ENCODE measurements around the gene PTPRU. TPM values are rescaled to one million over a fixed set of nuclear protein-coding genes. Genes with fewer than 3 reads are reported as not detected.

PTPRU gene
- polyA plus RNA-seq, 2 of the 4 experiments (the other 2 are of a cell fraction): 5.7 to 6.1 TPM

DNA sequence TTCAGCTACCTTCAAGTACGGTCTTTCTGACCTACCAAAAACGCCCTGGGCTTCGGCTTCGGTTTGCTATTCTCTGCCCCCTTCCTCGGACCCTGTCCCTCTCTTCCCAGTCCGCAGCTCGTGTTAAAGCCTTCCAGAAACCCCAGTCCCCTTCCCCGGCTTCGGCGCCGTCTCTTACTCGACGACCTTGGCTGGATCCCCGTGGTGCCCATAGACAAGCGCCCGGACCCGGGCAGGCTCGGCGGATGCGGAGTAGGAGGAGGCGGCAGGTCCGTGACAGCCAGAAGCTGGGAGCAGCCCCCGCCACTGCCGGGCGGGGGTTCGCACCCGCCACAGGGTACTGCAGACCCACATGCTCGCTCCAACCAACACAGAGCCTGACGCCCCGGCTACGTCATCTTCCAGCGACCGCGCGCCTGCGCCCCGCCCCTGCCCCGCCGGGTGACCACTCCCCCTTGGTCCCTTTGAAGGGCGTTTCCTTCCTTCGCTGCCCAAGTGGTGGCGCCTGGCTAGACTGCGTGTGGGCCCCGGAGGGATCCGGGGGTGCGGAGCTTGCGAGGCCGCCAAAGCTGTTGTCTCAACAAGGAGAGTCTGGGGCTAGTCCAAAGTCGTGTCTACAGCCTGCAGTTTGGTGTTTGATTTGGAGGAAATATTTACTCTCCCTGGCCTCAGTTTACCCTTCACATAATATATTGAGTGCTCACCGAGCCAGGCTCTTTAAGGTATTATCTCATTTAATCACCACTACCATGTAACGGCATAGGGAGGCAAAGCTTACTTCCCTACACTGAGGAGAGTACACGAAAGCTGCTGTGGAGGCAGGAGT lies 5.6 kb upstream of the PTPRU start, which contains the start of gene MECR:
Gene MECR (minus strand): TSS at position 382 of the 826 bp plus-strand sequence. CDS start 28 bp downstream, at position 354.
- Histone ChIP-seq H3K9me3 (no peaks in the 10 kb centered on the region), H3K4me2 (peak within 1 kb of the TSS; percentile 87), H3K4me1 (peaks cover 10% of the 10 kb centered on the region; the same call in 2 of the 3 replicates), H3K4me3 (peak within 1 kb of the TSS; percentile 87), H3K27ac (peak within 1 kb of the TSS; percentile 82 to 95)
- peak; percentile 80 to 91 for DNase-seq (ENCODE audit: low read depth in 1 of 2, low spot score in 1 of 2)
- FAIRE-seq: no peak
- ChIA-PET CTCF (interaction anchor here (0.8 to 1.6 kb wide), 3 partner anchors 9 to 1150 kb away, joined by 3 to 5 read pairs (median 5); no protein-coding TSS in a partner anchor), POLR2A (interaction anchor here (0.5 to 1.6 kb wide), 3 partner anchors 9 to 57 kb away, joined by 3 to 5 read pairs (median 4); no protein-coding TSS in a partner anchor)
- TF ChIP-seq JUNB (IDR thresholded peaks at IDR 0.05): no peak
- TF ChIP-seq ZSCAN20 (CRISPR knock-in tag; IDR thresholded peaks at IDR 0.05): no peak
- TF ChIP-seq PHF8 (IDR thresholded peaks at IDR 0.05; ENCODE audit: borderline replicate concordance, low read depth): peak; percentile 77; the same call in 1 of the 2 replicates
- TF ChIP-seq, protein P1, sequence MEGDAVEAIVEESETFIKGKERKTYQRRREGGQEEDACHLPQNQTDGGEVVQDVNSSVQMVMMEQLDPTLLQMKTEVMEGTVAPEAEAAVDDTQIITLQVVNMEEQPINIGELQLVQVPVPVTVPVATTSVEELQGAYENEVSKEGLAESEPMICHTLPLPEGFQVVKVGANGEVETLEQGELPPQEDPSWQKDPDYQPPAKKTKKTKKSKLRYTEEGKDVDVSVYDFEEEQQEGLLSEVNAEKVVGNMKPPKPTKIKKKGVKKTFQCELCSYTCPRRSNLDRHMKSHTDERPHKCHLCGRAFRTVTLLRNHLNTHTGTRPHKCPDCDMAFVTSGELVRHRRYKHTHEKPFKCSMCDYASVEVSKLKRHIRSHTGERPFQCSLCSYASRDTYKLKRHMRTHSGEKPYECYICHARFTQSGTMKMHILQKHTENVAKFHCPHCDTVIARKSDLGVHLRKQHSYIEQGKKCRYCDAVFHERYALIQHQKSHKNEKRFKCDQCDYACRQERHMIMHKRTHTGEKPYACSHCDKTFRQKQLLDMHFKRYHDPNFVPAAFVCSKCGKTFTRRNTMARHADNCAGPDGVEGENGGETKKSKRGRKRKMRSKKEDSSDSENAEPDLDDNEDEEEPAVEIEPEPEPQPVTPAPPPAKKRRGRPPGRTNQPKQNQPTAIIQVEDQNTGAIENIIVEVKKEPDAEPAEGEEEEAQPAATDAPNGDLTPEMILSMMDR (IDR thresholded peaks at IDR 0.05): 0 out of 3 replicates have a peak, but pooled peaks have one; percentile 17
- TF ChIP-seq MYC (IDR thresholded peaks at IDR 0.05; ENCODE audit: borderline replicate concordance, low read length): peak; percentile 74
- no peak for TF ChIP-seq FOXS1 (CRISPR knock-in tag; IDR thresholded peaks at IDR 0.05)
- TF ChIP-seq JUN (IDR thresholded peaks at IDR 0.05): peak in 1 of 2 experiments; percentile 67; a peak in 2 of 5 replicates
- TF ChIP-seq, protein P2, sequence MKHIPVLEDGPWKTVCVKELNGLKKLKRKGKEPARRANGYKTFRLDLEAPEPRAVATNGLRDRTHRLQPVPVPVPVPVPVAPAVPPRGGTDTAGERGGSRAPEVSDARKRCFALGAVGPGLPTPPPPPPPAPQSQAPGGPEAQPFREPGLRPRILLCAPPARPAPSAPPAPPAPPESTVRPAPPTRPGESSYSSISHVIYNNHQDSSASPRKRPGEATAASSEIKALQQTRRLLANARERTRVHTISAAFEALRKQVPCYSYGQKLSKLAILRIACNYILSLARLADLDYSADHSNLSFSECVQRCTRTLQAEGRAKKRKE (CRISPR knock-in tag; IDR thresholded peaks at IDR 0.05; ENCODE audit: low read depth): no peak
- TF ChIP-seq, protein P3, sequence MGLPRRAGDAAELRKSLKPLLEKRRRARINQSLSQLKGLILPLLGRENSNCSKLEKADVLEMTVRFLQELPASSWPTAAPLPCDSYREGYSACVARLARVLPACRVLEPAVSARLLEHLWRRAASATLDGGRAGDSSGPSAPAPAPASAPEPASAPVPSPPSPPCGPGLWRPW (IDR thresholded peaks at IDR 0.05): no peak
- no peak for TF ChIP-seq TP53 (CRISPR knock-in tag; IDR thresholded peaks at IDR 0.05)
- no peak for TF ChIP-seq SMC3 (IDR thresholded peaks at IDR 0.05)
- no peak for TF ChIP-seq ZC3H11A (IDR thresholded peaks at IDR 0.05)
- peak; percentile 67 for TF ChIP-seq POLR2A (IDR thresholded peaks at IDR 0.05; ENCODE audit: low read length)
- TF ChIP-seq, protein P4, sequence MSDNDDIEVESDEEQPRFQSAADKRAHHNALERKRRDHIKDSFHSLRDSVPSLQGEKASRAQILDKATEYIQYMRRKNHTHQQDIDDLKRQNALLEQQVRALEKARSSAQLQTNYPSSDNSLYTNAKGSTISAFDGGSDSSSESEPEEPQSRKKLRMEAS (IDR thresholded peaks at IDR 0.05): peak; percentile 87
- 5% methylated on average over 24 of the region's 52 CpGs for WGBS (ENCODE audit: missing lambda C conversion rate)
- peak; percentile 93 to 99 for ATAC-seq

DNA sequence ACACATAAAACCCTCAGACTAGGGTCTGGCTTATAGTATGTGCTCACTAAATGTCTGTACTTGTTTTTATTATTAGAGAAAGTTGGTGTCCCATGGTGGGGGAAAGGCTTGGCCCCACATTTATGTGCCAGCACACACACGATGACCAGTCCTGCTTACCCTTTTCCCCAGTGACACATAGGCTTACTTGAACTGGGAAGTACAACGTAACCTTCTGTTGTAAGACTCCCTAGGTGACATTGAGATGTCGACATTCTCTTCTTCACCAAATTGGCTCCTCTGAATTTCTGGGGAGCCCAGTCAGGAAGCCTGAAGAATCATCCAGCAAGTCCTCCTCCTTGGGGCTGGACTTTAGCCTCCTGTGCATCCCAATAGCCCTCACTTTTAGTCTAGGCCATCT lies 3.9 kb upstream of the PTPRU start:
- Histone ChIP-seq H3K27ac (no peak overlapping the region), H3K4me2 (no peak overlapping the region), H3K9me3 (no peaks in the 10 kb centered on the region), H3K4me3 (no peak overlapping the region), H3K4me1 (peaks cover 10% of the 10 kb centered on the region; the same call in 2 of the 3 replicates)
- no peak for TF ChIP-seq JUNB (IDR thresholded peaks at IDR 0.05)
- TF ChIP-seq, protein P2 (CRISPR knock-in tag; IDR thresholded peaks at IDR 0.05; ENCODE audit: low read depth): no peak
- ATAC-seq (no peak), DNase-seq (ENCODE audit: low read depth in 1 of 2, low spot score in 1 of 2) (no peak), FAIRE-seq (no peak)
- ChIA-PET CTCF (interaction anchor here (1.0 to 1.5 kb wide), 3 partner anchors 60 to 879 kb away, joined by 3 to 5 read pairs (median 3); no protein-coding TSS in a partner anchor), POLR2A (no interaction called here)
- 70% methylated on average over 3 of the region's 3 CpGs for WGBS (ENCODE audit: missing lambda C conversion rate)

DNA sequence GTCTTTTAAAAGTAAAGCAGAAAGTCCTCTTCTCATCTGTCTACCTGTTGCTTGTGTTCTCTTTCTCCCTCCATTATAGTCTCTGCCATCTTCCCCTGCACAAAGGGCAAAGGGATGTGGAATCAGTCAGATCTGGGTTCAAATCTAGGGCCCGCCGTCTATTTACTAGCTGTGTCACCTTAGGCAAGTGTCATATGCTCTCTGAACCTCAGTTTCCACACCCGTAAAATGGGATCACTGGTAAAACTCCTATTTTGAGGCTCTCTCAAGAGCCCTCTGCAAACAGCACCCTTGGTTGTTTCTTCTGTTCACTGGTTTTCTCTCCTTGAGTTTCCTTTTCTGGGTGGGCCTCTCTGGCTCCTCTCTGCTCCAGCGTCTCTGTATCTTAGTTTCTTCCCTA lies 2.6 kb upstream of the PTPRU start:
- ChIA-PET POLR2A (no interaction called here), CTCF (interaction anchor here (1.6 kb wide), 1 partner anchor 1474 kb away, joined by 8 read pairs; no protein-coding TSS in a partner anchor)
- no peak for FAIRE-seq
- no peak for DNase-seq (ENCODE audit: low read depth in 1 of 2, low spot score in 1 of 2)
- TF ChIP-seq RCOR1 (IDR thresholded peaks at IDR 0.05; ENCODE audit: low read depth, low read length) (no peak), ZNF302 (CRISPR knock-in tag; IDR thresholded peaks at IDR 0.05) (no peak), MYC (IDR thresholded peaks at IDR 0.05; ENCODE audit: borderline replicate concordance, low read length) (no peak)
- TF ChIP-seq, protein P5, sequence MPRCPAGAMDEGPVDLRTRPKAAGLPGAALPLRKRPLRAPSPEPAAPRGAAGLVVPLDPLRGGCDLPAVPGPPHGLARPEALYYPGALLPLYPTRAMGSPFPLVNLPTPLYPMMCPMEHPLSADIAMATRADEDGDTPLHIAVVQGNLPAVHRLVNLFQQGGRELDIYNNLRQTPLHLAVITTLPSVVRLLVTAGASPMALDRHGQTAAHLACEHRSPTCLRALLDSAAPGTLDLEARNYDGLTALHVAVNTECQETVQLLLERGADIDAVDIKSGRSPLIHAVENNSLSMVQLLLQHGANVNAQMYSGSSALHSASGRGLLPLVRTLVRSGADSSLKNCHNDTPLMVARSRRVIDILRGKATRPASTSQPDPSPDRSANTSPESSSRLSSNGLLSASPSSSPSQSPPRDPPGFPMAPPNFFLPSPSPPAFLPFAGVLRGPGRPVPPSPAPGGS (IDR thresholded peaks at IDR 0.05): no peak
- TF ChIP-seq, protein P6, sequence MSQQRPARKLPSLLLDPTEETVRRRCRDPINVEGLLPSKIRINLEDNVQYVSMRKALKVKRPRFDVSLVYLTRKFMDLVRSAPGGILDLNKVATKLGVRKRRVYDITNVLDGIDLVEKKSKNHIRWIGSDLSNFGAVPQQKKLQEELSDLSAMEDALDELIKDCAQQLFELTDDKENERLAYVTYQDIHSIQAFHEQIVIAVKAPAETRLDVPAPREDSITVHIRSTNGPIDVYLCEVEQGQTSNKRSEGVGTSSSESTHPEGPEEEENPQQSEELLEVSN (IDR thresholded peaks at IDR 0.05; ENCODE audit: borderline replicate concordance, low read depth): no peak
- no peak for ATAC-seq
- Histone ChIP-seq H3K27ac (no peak overlapping the region), H3K9me3 (no peaks in the 10 kb centered on the region), H3K4me2 (no peak overlapping the region), H3K4me3 (no peak overlapping the region), H3K4me1 (peaks cover 16% of the 10 kb centered on the region)
- WGBS (ENCODE audit: missing lambda C conversion rate): 79% methylated on average over 4 of the region's 4 CpGs
